ENCODE measurements around the gene GYG2.
"Not testable (repeated sequence)": the region's sequence is repeated elsewhere in the genome, so short reads cannot be mapped to it uniquely, and the experiment has no call there.

Gene GYG2

DNA sequence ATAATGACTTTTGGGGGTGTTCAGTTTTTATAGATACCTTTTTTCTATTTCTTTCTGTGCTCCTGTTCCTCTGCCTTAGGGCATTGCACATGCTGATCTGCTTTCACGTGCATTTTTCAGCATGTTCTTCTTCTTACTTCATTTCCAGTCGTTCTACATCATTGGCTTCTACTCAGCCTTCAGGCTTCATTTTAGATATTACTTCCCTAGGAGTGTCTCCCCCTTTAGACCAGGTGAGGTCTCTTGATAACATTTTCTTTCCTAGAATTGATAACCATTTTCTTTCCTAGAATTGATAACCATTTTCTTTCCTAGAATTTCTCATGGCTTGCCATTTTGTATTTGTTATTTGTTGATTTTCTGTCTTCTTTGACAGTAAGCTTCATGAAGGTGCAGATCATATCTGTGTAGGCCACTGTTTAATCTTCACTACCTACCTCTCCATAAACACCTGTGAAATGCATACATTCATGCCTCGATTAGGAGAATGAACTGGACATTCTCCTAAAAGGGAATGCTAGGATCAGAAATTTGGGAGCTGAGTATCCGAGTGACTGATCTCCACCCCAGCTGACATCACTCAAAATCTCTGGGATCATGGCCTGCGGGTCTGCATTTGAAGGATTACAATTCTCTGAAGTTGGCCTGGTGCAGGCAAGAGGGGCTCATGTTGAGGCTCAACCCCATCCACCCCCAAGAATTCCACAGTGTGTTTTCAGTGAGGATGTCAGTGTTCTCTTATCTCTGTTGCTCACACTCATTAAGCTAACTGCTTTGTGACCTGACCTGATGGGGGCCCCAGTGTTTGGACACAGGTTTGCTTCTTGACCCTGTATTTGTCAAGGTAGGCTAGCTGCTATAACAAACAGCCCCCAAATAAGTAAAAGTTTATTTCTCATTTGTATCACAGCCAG, 45.7 kb downstream of the GYG2 start:
- DNase-seq = no peak

DNA sequence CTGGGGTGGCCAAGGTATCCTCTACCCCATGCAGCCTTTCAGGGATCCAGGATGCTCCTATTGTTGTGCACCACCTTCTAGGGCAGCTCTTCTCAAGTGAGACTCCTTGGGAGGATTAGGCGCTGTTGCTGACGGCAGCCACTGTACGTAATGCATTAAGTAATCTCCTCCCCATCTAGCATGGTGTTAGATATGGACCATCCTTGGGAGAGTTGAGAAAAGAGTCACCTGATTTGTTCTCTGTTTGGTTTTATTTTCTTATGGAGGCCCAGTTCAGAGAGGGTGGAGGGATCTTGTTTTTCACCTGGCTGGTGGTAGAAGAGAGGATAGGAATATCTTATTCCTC, 46.4 kb downstream of the GYG2 start:
- DNase-seq = no peak

DNA sequence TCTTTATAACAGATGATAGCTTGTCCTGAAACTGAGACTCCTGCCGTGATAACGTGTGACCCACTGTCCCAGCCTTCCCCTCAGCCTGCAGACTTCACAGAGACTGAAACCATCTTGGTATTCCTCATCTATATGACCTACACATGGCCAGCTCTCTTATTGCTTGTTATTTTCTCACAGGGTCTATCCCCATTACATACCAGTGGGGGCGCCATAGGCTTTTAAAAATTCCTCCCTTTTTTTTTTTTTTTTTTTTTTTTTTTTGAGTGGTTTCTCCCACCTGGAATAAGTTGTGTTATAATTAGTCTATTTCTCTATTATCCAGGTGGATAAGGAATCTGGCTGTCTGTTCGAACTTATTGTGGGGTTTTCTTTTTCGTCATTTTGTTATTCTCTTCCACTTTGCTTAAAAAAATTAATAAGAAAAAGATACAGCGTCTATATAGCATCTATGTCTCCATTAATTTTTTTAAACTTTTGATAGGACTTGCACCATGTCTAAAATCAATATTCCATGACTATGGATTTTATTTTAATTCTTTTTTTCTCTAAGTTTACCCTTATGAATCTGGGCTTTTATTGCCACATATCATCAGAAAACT, 47.2 kb downstream of the GYG2 start:
- DNase-seq = no peak

DNA sequence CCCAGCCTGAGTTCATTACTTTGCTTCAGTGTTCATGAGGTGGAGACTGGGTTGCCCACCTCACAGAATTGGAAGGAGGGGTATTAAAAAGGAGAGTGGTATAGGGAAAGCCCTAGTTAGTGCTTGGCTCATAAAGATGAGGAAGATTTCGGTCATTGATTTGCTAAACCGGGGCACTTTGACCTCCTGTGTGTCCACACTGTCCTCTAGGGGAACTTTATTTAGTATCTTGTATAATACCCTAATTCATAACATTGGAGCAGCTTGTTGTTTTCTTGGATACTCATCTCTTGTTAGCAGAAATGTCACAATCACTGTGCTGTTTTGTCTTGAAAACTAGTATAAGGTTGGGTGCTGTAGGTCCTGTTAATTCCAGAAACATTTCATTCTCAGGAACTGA, 49.8 kb downstream of the GYG2 start:
- DNase-seq = no peak

DNA sequence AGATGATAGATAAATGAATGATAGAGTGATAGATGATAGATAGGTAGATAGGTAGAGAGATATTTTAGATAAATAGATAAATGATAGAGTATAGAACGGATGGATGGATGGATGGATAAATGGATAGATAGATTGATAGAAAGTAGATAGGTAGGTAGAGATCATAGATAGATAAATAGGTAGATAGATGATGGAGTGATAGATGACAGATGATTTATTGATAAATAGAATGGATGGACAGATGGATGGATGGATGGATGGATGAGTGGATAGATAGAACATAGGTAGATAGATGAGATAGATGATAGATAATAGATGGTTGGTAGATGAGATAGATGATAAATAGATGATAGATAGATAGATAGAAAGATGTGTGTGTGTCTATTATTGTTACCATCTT, 50.9 kb downstream of the GYG2 start:
- no peak for DNase-seq

DNA sequence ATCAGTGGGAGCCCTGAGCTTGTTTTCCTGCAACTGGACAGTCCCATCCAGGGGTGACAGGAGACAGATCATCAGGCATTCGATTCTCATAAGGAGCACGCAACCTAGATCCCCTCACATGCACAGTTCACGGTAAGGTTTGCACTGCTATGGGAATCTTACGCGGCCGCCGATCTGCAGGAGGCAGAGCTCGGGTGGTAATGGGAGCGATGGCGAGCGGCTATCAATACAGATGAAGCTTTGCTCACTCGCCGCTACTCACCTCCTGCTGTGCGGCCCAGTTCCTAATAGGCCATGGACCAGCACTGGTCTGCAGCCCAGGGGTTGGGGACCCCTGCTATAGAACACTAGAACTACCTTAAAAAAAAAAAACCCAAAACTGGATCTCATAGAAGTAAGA, 55.0 kb downstream of the GYG2 start:
- DNase-seq = no peak

DNA sequence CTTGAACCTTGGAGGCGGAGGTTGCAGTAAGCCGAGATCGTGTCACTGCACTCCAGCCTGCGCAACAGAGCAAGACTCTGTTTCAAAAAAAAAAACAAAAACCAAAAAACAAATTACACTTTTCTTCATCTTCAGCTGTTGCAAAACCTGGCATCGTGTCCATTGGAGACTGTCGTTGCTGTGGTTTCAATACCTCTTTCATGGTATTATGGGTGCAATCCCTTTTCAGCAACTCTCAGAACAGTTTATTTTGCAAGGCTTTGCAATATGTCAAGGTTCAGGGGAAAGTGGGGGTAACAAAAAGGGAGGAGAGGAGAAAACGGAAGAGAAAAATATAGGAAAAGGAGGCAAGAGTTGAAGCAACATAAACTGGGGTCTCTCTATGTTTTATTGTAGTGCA, 59.6 kb downstream of the GYG2 start:
- no peak for DNase-seq

DNA sequence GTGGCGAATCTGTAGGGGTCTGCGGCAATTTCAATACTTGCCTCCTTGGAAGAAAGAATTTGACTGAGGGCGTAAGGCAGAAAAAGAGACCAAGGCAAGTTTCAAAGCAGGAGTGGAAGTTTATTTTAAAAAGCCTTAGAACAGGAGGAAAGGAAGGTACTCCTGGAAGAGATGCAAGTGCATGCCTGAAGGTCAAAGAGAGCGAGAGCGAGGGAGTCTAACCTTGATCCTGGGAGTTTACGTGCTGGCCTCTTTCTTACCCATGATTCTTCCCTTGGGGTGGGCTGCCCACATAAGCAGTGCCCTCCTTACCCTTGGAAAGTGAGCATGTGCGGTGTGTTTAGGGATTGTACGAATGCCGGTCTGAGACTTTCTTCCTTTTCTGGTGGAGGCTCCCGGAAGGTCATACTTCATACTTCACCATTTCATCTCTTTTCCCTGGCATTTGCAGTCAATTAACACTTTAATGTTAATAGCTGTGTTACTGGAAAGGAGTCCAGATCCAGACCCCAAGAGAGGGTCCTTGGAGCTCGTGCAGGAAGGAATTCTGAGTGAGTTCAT, 60.4 kb downstream of the GYG2 start:
- DNase-seq = no peak

DNA sequence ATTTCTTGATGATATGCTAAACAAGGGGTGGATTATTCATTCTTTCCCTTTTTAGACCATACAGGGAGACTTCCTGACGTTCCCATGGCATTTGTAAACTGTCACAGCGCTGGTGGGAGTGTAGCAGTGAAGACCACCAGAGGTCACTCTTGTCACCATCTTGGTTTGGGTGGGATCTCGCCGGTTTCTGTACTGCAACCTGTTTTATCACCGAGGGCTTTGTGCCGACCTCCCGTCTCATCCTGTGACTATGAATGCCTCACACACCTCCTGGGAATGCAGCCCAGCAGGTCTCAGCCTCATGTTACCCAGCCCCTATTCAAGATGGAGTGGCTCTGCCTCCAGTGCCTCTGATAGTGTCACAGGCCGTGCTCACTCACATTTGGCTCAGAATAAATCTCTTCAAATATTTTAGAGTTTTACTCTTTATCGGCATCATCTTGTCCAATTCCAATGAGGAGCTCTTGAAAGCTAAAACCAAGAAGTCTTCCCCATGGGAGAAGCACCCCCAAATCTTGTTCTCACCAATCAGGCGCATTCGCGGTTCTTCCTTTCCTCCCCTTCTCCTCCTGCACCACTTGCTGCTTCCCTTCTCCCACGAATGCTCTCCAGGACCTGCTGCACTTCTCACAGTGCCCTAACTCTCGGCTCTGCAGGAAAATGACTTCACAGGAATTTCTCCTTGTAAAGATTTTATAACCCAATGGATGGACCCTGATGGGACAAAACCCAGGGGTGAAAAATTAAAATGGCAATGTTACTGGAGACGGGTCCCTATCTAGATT, 61.2 kb downstream of the GYG2 start:
- DNase-seq = not testable (repeated sequence)

DNA sequence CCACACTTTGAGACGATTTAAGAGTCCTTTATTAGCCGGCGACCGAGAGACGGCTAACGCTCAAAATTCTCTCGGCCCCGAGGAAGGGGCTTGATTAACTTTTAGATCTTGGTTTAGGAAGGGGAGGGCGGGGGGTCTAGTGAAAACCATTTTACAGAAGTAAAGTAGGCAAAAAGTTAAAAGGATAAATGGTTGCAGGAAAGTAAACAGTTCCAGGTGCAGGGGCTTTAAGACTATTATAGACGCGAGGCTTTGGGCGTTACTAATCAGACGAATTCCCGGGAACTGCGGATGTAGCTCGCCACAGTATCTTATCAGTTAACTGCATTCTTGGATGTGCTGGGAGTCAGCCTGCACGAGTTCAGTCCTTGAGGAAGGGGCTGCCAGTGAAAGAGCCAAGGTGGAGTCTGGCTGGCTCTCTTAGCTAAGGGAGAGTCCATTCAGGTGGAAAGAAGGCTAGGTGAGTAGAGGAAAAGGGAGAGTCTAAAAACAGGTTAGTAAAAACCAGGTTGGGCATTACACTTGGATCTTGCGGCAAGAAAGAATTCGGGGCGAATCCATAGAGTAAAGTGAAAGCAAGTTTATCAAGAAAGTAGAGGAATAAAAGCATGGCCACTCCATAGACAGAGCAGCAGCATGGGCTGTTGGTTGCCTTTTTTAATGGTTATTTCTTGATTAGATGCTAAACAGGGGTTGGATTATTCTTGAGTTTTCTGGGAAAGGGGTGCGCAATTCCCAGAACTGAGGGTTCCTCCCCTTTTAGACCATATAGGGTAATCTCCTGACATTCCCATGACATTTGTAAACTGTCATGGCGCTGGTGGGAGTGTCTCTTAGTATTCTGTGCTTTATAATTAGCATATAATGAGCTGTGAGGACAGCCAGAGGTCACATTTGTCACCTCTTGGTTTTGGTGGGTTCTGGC, 62.1 kb downstream of the GYG2 start:
- DNase-seq = not testable (repeated sequence)

DNA sequence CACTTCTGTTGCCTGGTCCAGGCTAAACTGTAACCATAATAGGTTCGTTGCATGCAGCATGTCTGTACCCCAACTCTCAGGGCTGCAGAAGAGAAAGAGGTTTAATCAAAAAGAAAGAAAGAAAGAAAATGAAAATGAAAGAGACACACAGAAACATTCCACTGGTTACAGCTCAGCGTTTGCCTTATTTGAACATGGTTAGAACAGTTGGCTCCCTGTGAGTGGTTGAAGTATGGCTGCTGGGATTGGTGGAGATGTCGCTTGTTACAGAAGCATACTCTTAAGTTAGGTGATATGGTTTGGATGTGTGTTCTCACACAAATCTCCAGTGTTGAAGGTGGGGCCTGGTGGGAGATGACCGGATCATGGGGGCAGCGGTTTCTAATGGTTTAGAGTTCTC, 64.1 kb downstream of the GYG2 start:
- no peak for DNase-seq

DNA sequence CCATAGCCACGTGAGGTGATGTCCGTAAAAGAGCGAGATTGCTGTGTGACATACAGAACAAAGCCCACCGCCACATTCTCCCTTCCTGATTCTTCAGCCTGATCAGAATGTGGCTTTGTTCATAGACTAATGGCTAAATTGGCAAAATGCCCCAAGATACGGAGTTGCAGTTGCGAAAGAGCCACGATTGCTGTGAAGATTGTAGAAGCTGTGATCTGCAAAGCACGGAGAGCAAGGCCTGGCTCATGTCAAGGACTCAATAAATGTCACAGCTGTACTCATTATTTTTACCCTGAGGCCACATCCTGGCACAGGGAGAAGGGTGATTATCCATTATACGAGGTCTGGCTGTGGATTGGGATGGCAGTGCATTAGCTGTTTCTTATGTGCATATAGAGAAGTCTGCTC, 66.2 kb downstream of the GYG2 start:
- DNase-seq = no peak

DNA sequence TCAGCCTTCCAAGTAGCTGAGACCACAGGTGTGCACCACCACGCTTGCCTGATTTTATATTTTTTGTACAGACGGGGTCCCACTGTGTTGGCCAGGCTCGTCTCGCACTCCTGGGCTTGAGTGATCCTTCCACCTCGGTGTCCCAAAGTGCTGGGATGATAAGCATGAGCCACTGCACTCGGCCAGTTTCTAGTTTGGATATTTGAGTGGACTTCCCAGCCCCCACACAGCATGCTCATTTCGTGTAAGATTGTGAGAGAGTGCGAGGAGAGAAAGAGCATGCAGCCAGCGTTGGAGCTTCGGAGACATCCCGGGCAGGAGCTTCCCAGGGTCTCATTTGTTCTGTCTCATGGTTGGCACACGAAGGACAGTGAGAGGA, 68.6 kb downstream of the GYG2 start:
- DNase-seq = no peak

DNA sequence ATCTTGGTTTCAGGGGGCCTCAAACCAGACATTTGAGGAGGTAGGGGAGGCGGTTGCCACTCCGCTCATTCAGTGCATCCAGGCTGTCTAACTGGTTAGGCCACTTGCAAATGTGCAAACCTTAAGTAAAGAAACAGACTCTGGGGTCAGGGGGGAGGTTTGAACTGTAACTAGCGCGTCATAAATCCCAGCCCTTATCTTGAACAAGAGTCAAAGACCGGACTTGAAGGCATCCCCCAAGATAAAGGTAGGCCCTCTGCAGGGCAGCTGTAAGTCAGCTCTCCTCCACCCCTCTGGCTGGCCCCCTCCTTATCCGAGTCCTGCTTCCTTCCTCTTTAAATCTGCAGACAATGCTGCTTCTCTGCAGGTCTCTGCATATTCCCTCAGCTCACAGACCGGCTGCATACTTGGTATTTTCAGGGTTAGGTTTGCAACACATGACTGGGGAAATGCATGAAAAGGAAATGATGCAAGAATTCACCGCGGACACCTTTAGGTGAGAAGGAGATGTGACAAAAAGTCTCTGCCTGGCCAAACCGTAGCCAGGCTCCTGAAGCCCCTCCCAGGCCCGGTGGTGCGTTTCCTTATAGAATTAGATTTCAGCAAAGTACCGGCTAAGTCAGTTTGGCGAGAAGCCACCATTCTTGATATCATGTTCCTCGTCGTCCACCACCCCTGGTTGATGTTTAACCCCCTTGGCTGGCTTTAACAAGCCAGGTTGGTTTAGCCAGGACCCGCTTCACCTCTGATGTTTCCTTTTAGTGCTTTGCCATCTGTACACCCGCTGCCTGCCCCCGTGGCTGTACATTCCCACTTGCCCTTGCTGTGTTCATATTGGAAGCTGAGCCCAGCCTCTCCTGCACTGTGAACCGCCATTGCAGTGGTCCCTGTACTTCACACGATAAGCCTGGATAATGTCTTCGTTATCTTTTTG, 69.2 kb downstream of the GYG2 start:
- DNase-seq = peak; percentile 18

DNA sequence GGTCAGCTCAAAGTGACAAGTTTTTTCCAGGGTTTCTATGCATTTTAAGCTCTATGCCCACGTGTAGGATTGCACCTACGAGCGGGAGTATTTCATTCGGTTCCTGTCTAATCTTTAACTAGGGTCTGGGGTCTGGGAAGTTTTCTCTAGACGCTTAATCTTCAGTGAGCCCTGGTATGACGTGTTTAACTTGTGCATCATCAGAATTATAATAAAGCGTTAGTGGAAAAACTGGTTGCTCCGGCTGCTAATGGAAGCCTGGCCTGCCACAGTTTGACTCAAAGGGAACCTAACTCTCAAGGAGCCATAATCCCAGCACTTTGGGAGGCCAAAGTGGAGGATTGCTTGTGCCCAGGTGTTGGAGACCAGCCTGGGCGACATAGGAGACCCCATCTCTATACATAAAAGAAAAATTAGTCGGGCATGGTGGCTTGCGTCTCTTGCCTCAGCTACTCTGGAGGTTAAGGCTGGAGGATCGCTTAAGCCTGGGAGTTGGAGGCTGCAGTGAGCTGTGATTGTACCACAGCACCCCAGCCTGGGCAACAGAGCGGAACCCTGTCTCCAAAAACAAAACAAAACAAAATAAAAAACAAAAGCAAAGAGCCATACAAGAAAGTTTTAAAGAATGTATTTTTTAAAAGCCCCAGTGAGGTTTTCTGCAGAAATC, 70.2 kb downstream of the GYG2 start:
- no peak for DNase-seq

DNA sequence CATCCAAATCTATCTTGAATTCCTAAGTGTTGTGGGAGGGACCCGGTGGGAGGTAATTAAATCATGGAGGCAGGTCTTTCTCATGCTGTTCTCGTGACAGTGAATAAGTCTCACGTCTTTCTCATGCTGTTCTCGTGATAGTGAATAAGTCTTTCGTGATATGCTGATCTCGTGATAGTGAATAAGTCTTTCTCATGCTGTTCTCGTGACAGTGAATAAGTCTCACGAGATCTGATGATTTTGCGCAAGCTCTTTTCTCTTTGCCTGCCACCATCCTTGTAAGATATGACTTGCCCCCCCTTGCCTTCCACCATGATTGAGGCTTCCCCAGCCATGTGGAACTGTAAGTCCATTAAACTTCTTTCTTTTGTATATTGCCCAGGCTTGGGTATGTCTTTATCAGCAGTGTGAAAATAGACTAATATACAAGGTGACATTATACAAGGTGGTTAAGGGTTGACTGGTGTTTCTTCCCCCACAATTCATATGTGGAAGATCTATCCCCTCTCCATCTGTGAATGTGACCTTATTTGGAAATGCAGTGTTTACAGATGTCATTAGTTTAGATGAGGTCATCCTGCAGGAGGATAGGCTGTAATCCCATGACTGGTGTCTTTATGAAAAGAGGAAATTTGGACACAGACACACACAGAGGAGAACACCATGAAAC, 72.8 kb downstream of the GYG2 start:
- no peak for DNase-seq

DNA sequence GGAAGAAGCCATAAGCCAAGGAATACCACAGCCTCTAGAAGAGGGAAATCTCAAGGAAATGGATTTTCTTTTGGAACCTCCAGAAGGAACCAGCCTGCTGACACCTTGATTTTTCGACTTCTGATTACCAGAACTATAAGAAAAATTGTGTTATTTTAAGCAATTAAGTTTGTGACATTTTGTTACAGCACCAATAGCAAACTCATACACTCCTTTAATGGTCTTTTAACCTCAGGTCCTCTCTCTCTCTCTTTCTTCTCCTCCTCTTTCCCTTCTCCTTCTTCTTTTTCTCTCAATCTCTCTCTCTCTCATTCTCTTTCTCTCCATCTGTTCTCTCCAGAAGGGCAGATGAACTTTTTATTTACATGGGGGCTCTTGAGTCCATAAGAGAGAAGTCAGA, 74.1 kb downstream of the GYG2 start:
- no peak for DNase-seq

DNA sequence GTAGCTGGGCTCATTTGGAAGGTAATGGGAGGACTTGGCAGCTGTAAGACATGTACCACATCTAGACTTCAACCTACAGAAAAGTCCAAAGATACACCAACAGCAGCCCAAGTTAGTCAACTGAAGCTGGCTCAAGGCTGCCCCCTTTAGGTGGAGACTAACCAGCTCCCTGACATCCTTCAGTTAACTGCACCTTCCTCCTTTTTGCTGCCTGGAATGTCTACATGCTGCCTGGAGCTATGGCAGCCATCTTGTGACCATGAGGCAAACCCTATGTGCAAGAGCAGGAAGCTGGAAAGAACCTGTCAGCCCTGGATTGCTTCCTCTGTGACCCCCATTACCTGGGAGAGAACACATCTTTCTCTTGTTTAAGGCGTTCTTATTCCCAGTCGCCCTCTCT, 74.6 kb downstream of the GYG2 start:
- no peak for DNase-seq

DNA sequence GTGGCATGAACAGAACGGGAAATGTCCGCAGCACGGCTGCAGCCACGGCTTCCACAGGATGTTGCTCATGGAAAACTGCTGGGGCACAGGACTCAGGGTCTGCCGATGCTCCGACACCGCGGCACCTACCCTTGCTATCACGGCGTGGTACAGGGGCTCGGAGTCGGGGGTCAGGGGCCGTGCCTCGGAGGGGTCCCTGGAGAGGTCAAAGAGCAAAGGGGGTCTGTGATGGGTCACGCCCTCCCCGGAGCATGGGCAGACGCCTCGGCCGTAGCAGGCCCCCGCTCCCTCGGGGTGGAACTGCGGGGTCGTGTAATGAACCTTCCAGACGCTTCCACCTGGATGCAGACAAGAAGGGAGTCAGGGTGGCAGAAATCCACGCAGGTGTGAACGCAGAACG, 78.6 kb downstream of the GYG2 start:
- no peak for DNase-seq

DNA sequence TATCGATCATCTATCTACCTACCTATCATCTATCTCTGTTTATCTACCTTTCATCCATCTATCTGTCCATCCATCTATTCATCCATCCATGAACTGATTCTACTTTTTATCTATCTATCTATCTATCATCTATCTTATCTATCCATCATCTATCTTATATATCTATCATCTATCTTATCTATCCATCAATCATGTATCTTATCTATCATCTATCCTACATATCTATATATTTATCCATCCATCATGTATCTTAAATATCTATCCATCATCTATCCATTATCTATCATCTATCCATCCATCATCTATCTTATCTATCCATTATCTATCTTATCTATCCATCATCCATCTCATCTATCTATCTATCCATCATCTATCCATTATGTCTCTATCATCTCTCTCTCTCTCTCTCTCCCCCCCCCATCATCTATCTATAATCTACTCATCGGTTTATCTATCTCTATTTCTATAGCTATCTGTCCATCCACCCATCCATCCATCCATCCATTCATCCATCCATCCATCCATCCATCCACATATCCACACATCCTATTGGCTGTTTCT, 79.5 kb downstream of the GYG2 start:
- no peak for DNase-seq
